Gastroesophageal sphincter (tissue), 3 donors: ENCODE measurements around the gene RNF227.

Source experiments
- POLR2A ChIP-seq, 2 donors: fragments of 450-650 bp; IDR thresholded peaks; one replicate each; pipeline ENCODE4 v1.6.1; 2017; ENCODE audit warnings: antibody characterized with exemption in 2 of 2, mild to moderate bottlenecking in 2 of 2, moderate library complexity in 1 of 2
- TF ChIP-seq, protein P1 (sequence below), 4 experiments: fragments of 200-600 bp in 2 of 4; fragments of 450-650 bp in 2 of 4; sonication (generic) in 1 of 4; IDR thresholded peaks; one replicate each; pipeline ENCODE4 v1.5.1; 2017 to 2019; ENCODE audit warnings: antibody characterized with exemption in 4 of 4, mild to moderate bottlenecking in 2 of 4, moderate library complexity in 2 of 4

DNA sequence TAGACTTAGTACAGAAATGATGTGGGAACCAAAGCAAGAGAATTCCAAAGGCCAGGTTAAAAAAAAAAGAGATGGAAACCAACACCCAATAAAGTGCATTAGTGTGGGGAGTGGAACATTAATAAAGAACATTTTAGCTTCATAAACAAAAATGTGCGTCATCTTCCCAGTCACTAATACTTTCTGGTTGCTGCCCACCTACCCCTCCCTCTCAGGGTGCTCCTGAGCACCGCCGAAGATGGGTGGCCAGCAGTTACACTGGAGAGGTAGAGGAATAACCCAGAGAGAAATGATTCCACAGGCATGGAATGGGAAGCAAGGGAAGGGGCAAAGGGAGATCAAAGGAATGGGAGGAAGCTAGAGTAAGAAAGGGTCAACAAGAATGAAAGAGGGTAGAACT lies 33.5 kb downstream of the RNF227 start:
- TF ChIP-seq, protein P1, sequence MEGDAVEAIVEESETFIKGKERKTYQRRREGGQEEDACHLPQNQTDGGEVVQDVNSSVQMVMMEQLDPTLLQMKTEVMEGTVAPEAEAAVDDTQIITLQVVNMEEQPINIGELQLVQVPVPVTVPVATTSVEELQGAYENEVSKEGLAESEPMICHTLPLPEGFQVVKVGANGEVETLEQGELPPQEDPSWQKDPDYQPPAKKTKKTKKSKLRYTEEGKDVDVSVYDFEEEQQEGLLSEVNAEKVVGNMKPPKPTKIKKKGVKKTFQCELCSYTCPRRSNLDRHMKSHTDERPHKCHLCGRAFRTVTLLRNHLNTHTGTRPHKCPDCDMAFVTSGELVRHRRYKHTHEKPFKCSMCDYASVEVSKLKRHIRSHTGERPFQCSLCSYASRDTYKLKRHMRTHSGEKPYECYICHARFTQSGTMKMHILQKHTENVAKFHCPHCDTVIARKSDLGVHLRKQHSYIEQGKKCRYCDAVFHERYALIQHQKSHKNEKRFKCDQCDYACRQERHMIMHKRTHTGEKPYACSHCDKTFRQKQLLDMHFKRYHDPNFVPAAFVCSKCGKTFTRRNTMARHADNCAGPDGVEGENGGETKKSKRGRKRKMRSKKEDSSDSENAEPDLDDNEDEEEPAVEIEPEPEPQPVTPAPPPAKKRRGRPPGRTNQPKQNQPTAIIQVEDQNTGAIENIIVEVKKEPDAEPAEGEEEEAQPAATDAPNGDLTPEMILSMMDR (IDR thresholded peaks at IDR 0.05): no peak
- no peak for TF ChIP-seq POLR2A (IDR thresholded peaks at IDR 0.05)
